Endothelial cell (in vitro differentiated cells): ENCODE results near the gene CSTF3. TPM values are rescaled to one million over a fixed set of nuclear protein-coding genes. Genes with fewer than 3 reads are reported as not detected.
"Not testable (repeated sequence)": the region's sequence is repeated elsewhere in the genome, so short reads cannot be mapped to it uniquely, and the experiment has no call there.

Experiments used
- DNase-seq: peaks from one replicate; pipeline ENCODE4 v3.0.0; 2021; ENCODE audit warnings: low spot score
- H3K27ac Mint-ChIP-seq: one replicate; pipeline ENCODE4 v1.8.0; 2021; ENCODE audit warnings: mixed read lengths, inconsistent platforms; ENCODE audit not compliant: unreplicated experiment
- H3K27me3 Mint-ChIP-seq: one replicate; pipeline ENCODE4 v1.8.0; 2021; ENCODE audit warnings: mild to moderate bottlenecking, moderate library complexity, mixed read lengths, inconsistent platforms; ENCODE audit not compliant: unreplicated experiment
- H3K36me3 Mint-ChIP-seq: one replicate; pipeline ENCODE4 v1.8.0; 2021; ENCODE audit warnings: mild to moderate bottlenecking, low read depth, mixed read lengths, inconsistent platforms; ENCODE audit not compliant: unreplicated experiment
- H3K4me1 Mint-ChIP-seq: one replicate; pipeline ENCODE4 v1.8.0; 2021; ENCODE audit warnings: mild to moderate bottlenecking, mixed read lengths, inconsistent platforms; ENCODE audit not compliant: unreplicated experiment
- H3K4me3 Mint-ChIP-seq: one replicate; pipeline ENCODE4 v1.8.0; 2021; ENCODE audit warnings: mild to moderate bottlenecking, mixed read lengths, inconsistent platforms; ENCODE audit not compliant: unreplicated experiment
- H3K9me3 Mint-ChIP-seq: one replicate; pipeline ENCODE4 v1.8.0; 2021; ENCODE audit warnings: mixed read lengths, inconsistent platforms; ENCODE audit not compliant: unreplicated experiment
- total RNA-seq: library from RNA; stranded (reverse); fragmentation: NEBNext Ultra II Directional; extraction: Animal tissue kit (Norgen Biotek cat#: 25700); gene quantifications from one replicate; pipeline ENCODE4 v1.2.1, GENCODE V29; 2021; ENCODE audit not compliant: unreplicated experiment
- TF ChIP-seq, protein P1 (sequence below): fragments of 200-600 bp; sonication (generic); IDR thresholded peaks from one replicate; pipeline ENCODE4 v1.5.0; 2021; ENCODE audit warnings: antibody characterized with exemption; ENCODE audit not compliant: unreplicated experiment

The CSTF3 gene
- total RNA-seq, 1 donor from 2014 or later, result 23.0 TPM

DNA sequence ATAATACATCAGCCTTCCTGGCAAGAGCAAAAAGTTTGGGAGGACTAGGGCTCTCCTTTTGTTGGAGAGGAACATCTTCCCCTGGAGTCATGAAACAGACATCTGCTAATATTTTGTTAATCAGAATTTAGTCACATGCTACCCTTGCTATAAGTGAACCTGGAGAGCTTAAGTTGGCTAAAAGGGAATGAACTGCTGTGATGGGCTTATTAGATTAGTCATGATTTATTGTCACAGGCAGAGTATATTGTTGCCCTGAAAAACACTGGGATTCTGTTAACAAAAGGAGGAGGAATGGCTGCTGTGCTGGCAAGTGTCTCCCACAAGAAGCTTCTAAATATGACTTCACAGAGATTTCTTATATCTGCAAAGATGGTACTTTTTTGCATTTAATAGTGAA lies 105.9 kb downstream of the CSTF3 start:
- Mint-ChIP-seq H3K9me3 (no peaks in the 10 kb centered on the region), H3K4me3 (no peak overlapping the region), H3K27ac (no peak overlapping the region), H3K4me1 (no peaks in the 10 kb centered on the region), H3K36me3 (peaks cover 17% of the 10 kb centered on the region), H3K27me3 (no peaks in the 10 kb centered on the region)
- no peak for DNase-seq
- TF ChIP-seq, protein P1, sequence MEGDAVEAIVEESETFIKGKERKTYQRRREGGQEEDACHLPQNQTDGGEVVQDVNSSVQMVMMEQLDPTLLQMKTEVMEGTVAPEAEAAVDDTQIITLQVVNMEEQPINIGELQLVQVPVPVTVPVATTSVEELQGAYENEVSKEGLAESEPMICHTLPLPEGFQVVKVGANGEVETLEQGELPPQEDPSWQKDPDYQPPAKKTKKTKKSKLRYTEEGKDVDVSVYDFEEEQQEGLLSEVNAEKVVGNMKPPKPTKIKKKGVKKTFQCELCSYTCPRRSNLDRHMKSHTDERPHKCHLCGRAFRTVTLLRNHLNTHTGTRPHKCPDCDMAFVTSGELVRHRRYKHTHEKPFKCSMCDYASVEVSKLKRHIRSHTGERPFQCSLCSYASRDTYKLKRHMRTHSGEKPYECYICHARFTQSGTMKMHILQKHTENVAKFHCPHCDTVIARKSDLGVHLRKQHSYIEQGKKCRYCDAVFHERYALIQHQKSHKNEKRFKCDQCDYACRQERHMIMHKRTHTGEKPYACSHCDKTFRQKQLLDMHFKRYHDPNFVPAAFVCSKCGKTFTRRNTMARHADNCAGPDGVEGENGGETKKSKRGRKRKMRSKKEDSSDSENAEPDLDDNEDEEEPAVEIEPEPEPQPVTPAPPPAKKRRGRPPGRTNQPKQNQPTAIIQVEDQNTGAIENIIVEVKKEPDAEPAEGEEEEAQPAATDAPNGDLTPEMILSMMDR, result no peak

DNA sequence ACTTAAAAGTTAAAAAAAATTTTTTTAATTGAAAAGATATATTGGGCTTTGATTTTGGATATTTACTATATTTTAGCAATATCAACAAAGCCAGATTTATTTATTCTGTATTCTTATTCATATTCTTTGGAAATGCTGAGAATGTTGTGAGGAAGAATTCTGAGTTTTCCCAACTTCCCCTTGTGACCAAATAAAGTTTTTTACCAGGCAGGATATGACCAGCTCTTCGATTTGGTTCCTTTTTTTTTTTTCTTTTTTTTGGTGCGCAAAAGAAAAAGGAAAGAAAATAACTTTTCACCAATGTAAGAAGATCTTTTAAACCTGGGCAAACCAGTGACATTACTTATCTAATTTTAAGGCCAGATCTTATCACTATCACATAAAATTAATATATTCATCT lies 109.0 kb downstream of the CSTF3 start:
- no peak overlapping the region for H3K27ac Mint-ChIP-seq
- no peaks in the 10 kb centered on the region for H3K9me3 Mint-ChIP-seq
- TF ChIP-seq, protein P1, result no peak
- no peak overlapping the region for H3K4me3 Mint-ChIP-seq
- no peaks in the 10 kb centered on the region for H3K27me3 Mint-ChIP-seq
- no peak for DNase-seq
- peaks cover 14% of the 10 kb centered on the region for H3K4me1 Mint-ChIP-seq
- H3K36me3 Mint-ChIP-seq, result peaks cover 16% of the 10 kb centered on the region

DNA sequence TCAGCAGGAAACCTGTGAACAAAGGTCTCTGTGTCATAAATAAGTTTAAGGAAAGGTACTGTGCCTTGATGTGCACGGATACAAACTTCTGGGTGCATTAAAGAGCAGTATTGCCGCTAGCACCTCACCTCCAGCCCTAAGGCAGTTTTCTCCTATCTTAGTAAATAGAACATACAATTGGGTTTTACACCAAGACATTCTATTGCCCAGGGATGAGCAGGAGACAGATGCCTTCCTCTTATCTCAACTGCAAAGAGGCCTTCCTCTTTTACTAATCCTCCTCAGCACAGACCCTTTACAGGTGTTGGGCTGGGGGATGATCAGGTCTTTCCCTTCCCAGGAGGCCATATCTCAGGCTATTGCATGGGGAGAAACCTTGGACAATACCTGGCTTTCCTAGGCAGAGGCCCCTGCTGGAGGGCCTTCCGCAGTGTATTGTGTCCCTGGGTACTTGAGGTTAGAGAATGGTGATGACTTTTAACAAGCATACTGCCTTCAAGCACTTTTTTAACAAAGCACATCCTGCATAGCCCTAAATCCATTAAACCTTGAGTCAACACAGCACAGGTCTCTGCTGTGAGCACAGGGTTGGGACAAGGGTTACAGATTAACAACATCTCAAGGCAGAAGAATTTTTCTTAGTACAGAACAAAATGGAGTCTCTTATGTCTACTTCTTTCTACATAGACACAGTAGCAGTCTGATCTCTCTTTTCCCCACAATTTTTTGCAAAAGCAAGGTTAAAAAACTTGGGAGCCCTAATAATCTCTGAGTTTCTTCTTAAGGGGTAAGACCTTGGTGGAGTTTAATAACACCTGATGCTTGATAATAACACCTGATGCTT lies 111.5 kb downstream of the CSTF3 start:
- Mint-ChIP-seq H3K36me3 (peaks cover 23% of the 10 kb centered on the region), H3K27ac (peak overlapping the region; percentile 24), H3K4me1 (peaks cover 14% of the 10 kb centered on the region)
- H3K4me3 Mint-ChIP-seq, H3K9me3 Mint-ChIP-seq, H3K27me3 Mint-ChIP-seq, DNase-seq: not testable (repeated sequence)

DNA sequence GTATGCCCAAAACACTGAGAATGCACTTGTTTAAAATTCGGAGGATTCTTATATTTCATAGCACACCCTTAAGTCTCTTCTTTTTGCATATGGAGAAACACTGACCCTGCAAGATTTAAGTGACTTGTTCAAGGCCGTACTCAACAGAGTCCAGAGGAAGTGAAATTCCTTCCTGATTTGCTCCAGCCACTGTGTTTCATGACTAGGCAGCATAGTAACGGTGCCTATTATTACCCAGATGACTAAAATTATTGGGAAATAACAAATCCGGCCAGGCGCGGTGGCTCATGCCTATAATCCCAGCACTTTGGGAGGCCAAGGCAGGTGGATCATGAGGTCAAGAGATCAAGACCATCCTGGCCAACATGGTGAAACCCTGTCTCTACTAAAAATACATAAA lies 112.6 kb downstream of the CSTF3 start:
- not testable (repeated sequence) for DNase-seq, H3K9me3 Mint-ChIP-seq, H3K27me3 Mint-ChIP-seq, H3K4me3 Mint-ChIP-seq, H3K27ac Mint-ChIP-seq
- Mint-ChIP-seq H3K4me1 (peaks cover 14% of the 10 kb centered on the region), H3K36me3 (peaks cover 28% of the 10 kb centered on the region)

DNA sequence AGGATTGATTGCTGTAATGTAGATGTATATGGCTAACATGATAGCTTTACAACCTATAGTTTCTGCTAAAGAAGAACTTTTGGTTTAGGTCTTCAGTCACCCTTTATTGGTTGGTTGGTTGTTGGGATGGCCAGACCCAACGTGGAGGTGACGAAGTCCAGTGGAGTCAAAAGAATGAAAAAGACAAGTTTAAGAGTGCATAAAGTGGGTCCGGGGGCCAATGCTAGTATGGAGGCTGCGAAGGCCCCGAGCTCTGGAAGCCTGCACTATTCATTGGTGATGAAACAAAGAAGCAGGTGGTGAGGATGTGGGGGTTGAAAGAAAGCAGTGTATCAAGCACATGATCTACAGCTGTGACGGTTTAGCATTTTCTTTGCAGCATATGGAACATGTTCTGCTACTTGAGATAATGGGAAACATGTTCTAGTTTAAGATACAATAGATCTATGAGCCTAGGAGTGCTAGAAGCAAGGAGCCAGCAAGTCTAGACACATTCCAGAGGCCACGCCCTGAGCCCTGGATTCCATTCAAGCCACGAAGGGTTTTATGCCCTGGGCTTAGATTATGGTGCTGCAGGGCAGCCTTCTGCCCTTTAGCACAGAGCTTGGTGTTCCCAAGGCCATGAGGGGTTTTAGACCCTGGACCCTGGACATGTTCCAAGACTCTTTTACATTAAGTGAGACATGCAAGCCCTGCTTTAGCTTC lies 115.6 kb downstream of the CSTF3 start:
- Mint-ChIP-seq H3K4me3 (peak overlapping the region; percentile 62), H3K36me3 (peaks cover 28% of the 10 kb centered on the region), H3K9me3 (no peaks in the 10 kb centered on the region), H3K4me1 (peaks cover 17% of the 10 kb centered on the region), H3K27ac (no peak overlapping the region), H3K27me3 (peaks cover under 1% of the 10 kb centered on the region)
- no peak for DNase-seq
- TF ChIP-seq, protein P1, result no peak
